CD4-positive, CD25-positive, alpha-beta regulatory T cell (primary cell): ENCODE results near the gene CDC42BPA. TPM values are rescaled to one million over a fixed set of nuclear protein-coding genes. Genes with fewer than 3 reads are reported as not detected.

Source experiments
- ATAC-seq, 2 donors: fragments of 150-1000 bp; cut with Tn5 transposase; one replicate each; pipeline ENCODE4 v1.10.0; 2021; ENCODE audit warnings: low read depth in 2 of 2, moderate number of reproducible peaks in 2 of 2, moderate library complexity in 1 of 2
- DNase-seq, 3 donors: peaks; one replicate each; pipeline versions ENCODE4 v3.0.0 to v3.0.0-alpha.2; 2012 to 2022; ENCODE audit warnings: mixed read lengths in 1 of 3
- H3K27ac ChIP-seq: one replicate; pipeline ENCODE4 v1.7.0; 2013; ENCODE audit warnings: mild to moderate bottlenecking, low read length; ENCODE audit not compliant: insufficient read depth, poor library complexity, severe bottlenecking
- H3K27me3 ChIP-seq: one replicate; pipeline ENCODE4 v1.7.0; 2013; ENCODE audit warnings: low read length; ENCODE audit not compliant: control insufficient read depth, insufficient read depth
- H3K36me3 ChIP-seq: one replicate; pipeline ENCODE4 v1.7.0; 2013; ENCODE audit warnings: mild to moderate bottlenecking, low read length, moderate library complexity; ENCODE audit not compliant: control insufficient read depth, insufficient read depth
- H3K4me1 ChIP-seq: 2 replicates; pipeline ENCODE4 v1.7.0; 2013; ENCODE audit warnings: mild to moderate bottlenecking, low read length; ENCODE audit not compliant: insufficient read depth, control insufficient read depth, poor library complexity, severe bottlenecking
- H3K4me3 ChIP-seq: one replicate; pipeline ENCODE4 v1.7.0; 2013; ENCODE audit warnings: low read depth, mild to moderate bottlenecking, low read length, moderate library complexity
- H3K9me3 ChIP-seq, 2 experiments: 1 replicate in 1 of 2; 2 replicates in 1 of 2; pipeline ENCODE4 v1.7.0; 2013; ENCODE audit warnings: low read length in 2 of 2, mild to moderate bottlenecking in 1 of 2, moderate library complexity in 1 of 2; ENCODE audit not compliant: control insufficient read depth in 2 of 2
- H3K27ac Mint-ChIP-seq, 3 donors: one replicate each; pipeline ENCODE4 v1.8.0; 2020 to 2022; ENCODE audit warnings: mild to moderate bottlenecking in 3 of 3, mixed read lengths in 3 of 3, moderate library complexity in 2 of 3
- H3K27me3 Mint-ChIP-seq: one replicate; pipeline ENCODE4 v1.8.0; 2022; ENCODE audit warnings: mild to moderate bottlenecking, mixed read lengths
- H3K36me3 Mint-ChIP-seq: one replicate; pipeline ENCODE4 v1.8.0; 2020; ENCODE audit warnings: mixed read lengths
- H3K4me1 Mint-ChIP-seq, 4 donors: one replicate each; pipeline ENCODE4 v1.8.0; 2020 to 2022; ENCODE audit warnings: mixed read lengths in 4 of 4, mild to moderate bottlenecking in 1 of 4
- H3K4me3 Mint-ChIP-seq, 4 donors: one replicate each; pipeline ENCODE4 v1.8.0; 2020 to 2022; ENCODE audit warnings: mild to moderate bottlenecking in 4 of 4, mixed read lengths in 4 of 4, moderate library complexity in 3 of 4
- H3K9me3 Mint-ChIP-seq, 7 donors: one replicate each; pipeline ENCODE4 v1.8.0; 2020 to 2022; ENCODE audit warnings: mixed read lengths in 7 of 7, mild to moderate bottlenecking in 3 of 7, moderate library complexity in 2 of 7
- polyA plus RNA-seq, 4 donors: library from polyadenylated mRNA; unstranded; fragments of 300-500 nt; fragmentation: Illumina TruSeq; gene quantifications; one replicate each; pipeline ENCODE4 v1.2.3, GENCODE V29; 2021
- total RNA-seq: library from RNA; stranded (reverse); gene quantifications from one replicate; pipeline ENCODE4 v1.2.3, GENCODE V29; 2022

CDC42BPA gene
- total and polyA plus RNA-seq, 5 donors from 2014 or later, result 0.06 to 1.5 (median 0.63) TPM

DNA sequence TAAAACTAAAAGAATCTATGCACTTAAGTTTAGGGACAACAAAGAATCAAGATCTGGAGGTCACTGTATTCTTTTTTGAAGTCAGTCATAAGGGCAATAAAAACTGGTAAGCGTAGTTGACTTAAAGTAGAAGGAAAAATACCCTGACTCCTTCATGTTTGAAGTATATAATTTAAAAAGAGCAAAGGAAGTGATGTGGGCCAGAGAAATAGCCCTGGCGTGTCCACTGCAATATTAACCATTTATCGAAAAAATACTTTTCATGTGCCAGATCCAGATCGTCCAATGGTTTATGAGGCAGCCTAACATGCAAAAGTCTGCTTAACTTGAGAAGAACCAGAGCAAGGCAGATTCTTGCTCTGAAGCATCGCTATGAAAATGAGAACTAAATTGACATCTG, 216.2 kb downstream of the CDC42BPA start:
- no peaks in the 10 kb centered on the region for H3K4me1 ChIP-seq
- H3K4me3 ChIP-seq, result no peak overlapping the region
- H3K9me3 Mint-ChIP-seq, result peaks cover 0 to 1% (median 0%) of the 10 kb centered on the region in 7 donors
- no peaks in the 10 kb centered on the region for H3K4me1 Mint-ChIP-seq
- no peak for DNase-seq
- H3K36me3 ChIP-seq, result no peaks in the 10 kb centered on the region
- no peak overlapping the region for H3K4me3 Mint-ChIP-seq
- no peak overlapping the region for H3K27ac Mint-ChIP-seq
- H3K9me3 ChIP-seq, result no peaks in the 10 kb centered on the region
- ATAC-seq, result no peak
- peaks cover 33% of the 10 kb centered on the region for H3K27me3 Mint-ChIP-seq
- H3K27me3 ChIP-seq, result peaks cover 27% of the 10 kb centered on the region
- no peak overlapping the region for H3K27ac ChIP-seq
- no peaks in the 10 kb centered on the region for H3K36me3 Mint-ChIP-seq

DNA sequence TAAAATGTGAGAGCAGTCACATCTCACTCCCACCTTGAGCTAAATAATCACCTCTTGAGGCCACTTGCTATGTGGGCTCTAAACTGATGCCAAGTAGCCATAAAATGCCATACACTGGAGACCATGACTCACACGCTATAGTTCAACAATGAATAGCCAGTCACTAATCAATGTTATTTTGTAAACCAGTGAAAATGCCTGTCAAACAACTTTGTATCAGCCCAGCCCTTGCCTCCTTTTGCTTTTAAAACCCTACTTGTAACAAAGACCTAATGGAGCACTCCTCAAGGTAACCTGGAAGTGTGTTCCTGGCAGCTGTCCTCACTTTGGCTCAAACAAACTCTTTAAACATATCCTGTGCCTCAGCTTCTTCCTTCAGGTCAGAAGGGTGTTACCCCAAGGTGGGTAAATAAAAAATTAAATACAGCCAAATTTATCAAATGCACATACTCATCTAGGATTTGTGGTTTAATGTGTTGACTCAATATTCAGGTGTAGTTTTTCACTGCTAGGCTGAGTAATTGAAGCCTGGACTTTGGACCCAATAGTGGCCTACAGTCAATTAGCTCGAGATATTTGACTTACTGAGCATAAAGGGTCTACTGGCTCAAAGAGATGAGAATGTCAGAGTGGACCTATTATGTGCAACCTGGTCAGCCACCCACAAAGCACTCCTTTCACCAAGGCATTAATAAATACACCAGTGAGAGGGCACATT, 223.9 kb downstream of the CDC42BPA start:
- Mint-ChIP-seq H3K27me3 (peaks cover under 1% of the 10 kb centered on the region), H3K36me3 (no peaks in the 10 kb centered on the region), H3K4me1 (no peaks in the 10 kb centered on the region), H3K27ac (no peak overlapping the region), H3K9me3 (no peaks in the 10 kb centered on the region), H3K4me3 (no peak overlapping the region)
- H3K4me3 ChIP-seq, result no peak overlapping the region
- DNase-seq (no peak), ATAC-seq (no peak)
- H3K36me3 ChIP-seq, result no peaks in the 10 kb centered on the region
- no peak overlapping the region for H3K27ac ChIP-seq
- H3K4me1 ChIP-seq, result no peaks in the 10 kb centered on the region
- peaks cover 3% of the 10 kb centered on the region for H3K27me3 ChIP-seq
- H3K9me3 ChIP-seq, result no peaks in the 10 kb centered on the region

DNA sequence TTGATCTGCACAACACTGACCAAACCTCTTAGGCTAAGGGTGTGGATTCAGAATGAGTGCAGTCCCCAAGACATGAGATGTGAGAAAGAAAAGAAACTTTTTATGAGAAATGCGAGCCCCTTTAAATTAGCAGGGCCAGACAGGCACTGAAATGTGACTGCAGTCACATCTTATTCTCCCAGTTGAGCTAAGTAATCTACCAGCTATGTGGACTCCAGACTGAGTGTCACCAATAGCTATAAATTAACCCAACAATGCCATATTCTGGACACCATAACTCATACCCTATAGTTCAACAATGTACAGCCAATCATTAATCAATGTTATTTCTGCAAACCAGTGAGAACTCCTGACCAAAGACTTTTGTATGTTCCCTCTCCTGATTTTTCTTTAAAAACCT, 225.0 kb downstream of the CDC42BPA start:
- H3K4me1 ChIP-seq, result no peaks in the 10 kb centered on the region
- Mint-ChIP-seq H3K27ac (no peak overlapping the region), H3K4me3 (no peak overlapping the region), H3K4me1 (no peaks in the 10 kb centered on the region), H3K27me3 (no peaks in the 10 kb centered on the region), H3K9me3 (no peaks in the 10 kb centered on the region), H3K36me3 (no peaks in the 10 kb centered on the region)
- no peaks in the 10 kb centered on the region for H3K36me3 ChIP-seq
- H3K4me3 ChIP-seq, result no peak overlapping the region
- H3K9me3 ChIP-seq, result no peaks in the 10 kb centered on the region
- H3K27me3 ChIP-seq, result peaks cover 3% of the 10 kb centered on the region
- H3K27ac ChIP-seq, result no peak overlapping the region
- DNase-seq (no peak), ATAC-seq (no peak)

DNA sequence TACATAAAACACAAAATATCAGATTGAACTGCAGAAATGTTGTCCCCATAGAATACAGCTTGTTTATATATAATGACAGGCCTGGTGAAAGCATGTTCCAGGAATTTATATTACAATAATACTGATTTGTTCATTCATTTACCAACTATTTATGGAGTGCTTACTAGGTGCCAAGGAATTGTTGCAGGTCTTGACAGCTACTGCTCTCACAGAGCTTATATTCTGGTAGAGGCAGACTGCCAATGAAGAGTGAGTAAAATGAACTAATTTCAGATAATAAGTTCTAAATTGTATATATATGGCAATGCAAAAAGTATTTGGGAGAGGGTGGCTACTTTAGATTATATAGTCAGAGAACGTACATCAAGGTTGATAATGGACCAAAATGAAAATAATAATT, 226.2 kb downstream of the CDC42BPA start:
- Mint-ChIP-seq H3K4me3 (no peak overlapping the region), H3K9me3 (peaks cover 0 to under 1% (median 0%) of the 10 kb centered on the region in 7 donors), H3K4me1 (no peaks in the 10 kb centered on the region), H3K27me3 (peaks cover 4% of the 10 kb centered on the region), H3K36me3 (no peaks in the 10 kb centered on the region), H3K27ac (no peak overlapping the region)
- no peak overlapping the region for H3K4me3 ChIP-seq
- H3K9me3 ChIP-seq, result no peaks in the 10 kb centered on the region
- no peak for ATAC-seq
- no peaks in the 10 kb centered on the region for H3K4me1 ChIP-seq
- H3K27ac ChIP-seq, result no peak overlapping the region
- no peaks in the 10 kb centered on the region for H3K36me3 ChIP-seq
- H3K27me3 ChIP-seq, result peaks cover under 1% of the 10 kb centered on the region
- no peak for DNase-seq

DNA sequence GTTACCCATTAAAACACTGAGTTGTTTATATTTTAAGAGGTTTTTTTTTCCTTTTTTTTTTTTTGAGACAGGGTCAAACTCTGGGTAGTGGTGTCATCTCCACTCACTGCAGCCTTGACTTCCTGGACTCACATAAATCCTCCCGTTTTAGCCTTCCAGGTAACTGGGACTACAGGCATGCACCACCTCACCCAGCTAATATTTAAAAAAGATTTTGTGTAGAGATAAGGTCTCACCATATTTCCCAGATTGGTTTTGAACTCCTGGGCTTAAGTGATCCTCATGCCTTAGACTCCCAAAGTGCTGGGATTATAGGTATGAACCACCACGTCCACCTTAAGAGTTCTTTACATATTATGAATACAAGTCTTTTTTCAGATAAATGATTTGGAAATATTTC, 231.7 kb downstream of the CDC42BPA start:
- Histone ChIP-seq H3K4me3 (no peak overlapping the region), H3K36me3 (no peaks in the 10 kb centered on the region), H3K27me3 (no peaks in the 10 kb centered on the region), H3K9me3 (peaks cover 8 to 9% of the 10 kb centered on the region in 2 experiments), H3K4me1 (no peaks in the 10 kb centered on the region), H3K27ac (no peak overlapping the region)
- Mint-ChIP-seq H3K27ac (no peak overlapping the region), H3K4me1 (no peaks in the 10 kb centered on the region), H3K9me3 (peaks cover 0 to 14% (median 5%) of the 10 kb centered on the region in 7 donors), H3K27me3 (peaks cover 4% of the 10 kb centered on the region), H3K4me3 (no peak overlapping the region), H3K36me3 (no peaks in the 10 kb centered on the region)
- ATAC-seq (no peak), DNase-seq (no peak)

DNA sequence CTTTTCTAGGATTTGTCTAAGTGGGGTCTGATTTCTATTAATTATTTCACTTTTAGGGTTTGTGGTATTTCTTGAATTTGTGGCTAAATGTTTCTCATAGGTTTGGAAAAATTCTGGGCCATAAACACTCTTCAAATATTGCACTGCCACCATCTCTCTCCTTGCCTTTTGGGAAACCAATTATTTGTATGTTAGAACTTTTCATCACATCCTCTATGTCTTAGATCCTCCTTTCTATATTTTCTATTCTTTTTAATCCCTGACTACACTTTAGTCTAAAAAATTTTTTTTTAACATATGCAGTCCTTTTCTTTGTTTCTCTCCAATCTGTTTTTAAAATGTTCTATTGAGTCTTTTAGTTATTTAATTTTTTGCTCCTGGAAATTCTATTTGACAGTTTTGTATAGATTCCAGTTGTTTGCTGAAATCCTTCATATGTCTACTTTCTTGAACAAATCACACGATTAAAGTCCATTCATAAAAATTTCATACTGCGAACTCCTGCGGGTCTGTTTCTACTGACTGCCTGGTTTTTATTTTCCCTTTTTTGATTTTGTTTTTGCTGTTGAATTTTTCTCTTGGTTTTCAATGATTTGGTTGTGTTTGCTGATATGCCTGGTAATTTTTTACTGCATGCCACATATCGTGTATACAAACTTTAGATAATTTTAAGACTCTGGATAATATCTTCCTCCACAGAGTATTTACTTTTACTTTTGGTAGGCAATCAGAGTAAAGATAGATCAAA, 235.1 kb downstream of the CDC42BPA start:
- H3K36me3 ChIP-seq, result no peaks in the 10 kb centered on the region
- DNase-seq (no peak), ATAC-seq (no peak)
- H3K27me3 ChIP-seq, result no peaks in the 10 kb centered on the region
- no peaks in the 10 kb centered on the region for H3K4me1 ChIP-seq
- H3K4me3 ChIP-seq, result no peak overlapping the region
- H3K9me3 ChIP-seq, result peaks cover 8 to 9% of the 10 kb centered on the region in 2 experiments
- H3K9me3 Mint-ChIP-seq, result peaks cover 0 to 14% (median 5%) of the 10 kb centered on the region in 7 donors
- H3K27me3 Mint-ChIP-seq, result peaks cover 14% of the 10 kb centered on the region
- H3K36me3 Mint-ChIP-seq, result no peaks in the 10 kb centered on the region
- H3K27ac ChIP-seq, result no peak overlapping the region
- no peak overlapping the region for H3K4me3 Mint-ChIP-seq
- H3K27ac Mint-ChIP-seq, result no peak overlapping the region
- no peaks in the 10 kb centered on the region for H3K4me1 Mint-ChIP-seq

DNA sequence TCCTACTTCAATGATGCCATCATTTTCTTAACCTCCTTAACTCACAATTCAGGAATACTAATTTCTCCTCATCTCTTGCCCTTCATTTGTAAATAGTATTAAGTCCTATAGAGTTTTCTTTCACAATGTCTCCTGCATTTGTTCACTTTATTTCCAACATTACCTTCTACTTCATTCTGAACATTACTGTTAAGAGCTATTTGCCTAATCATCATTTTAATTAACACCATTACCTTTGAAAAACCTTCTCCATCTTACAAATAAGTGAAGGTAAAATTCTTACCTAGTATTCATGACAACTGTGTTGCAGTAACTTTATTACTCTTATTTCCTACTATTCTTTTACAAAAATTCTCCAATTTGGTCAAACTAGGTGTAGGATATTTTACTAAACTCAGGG, 240.5 kb downstream of the CDC42BPA start:
- no peaks in the 10 kb centered on the region for H3K36me3 ChIP-seq
- Mint-ChIP-seq H3K27me3 (peaks cover 25% of the 10 kb centered on the region), H3K36me3 (no peaks in the 10 kb centered on the region), H3K4me1 (peaks cover 0 to 2% (median 0%) of the 10 kb centered on the region in 4 donors), H3K9me3 (peaks cover 0 to 2% (median 0%) of the 10 kb centered on the region in 7 donors), H3K4me3 (no peak overlapping the region), H3K27ac (no peak overlapping the region)
- DNase-seq (no peak), ATAC-seq (no peak)
- H3K27me3 ChIP-seq, result peaks cover 3% of the 10 kb centered on the region
- H3K4me1 ChIP-seq, result no peaks in the 10 kb centered on the region
- H3K27ac ChIP-seq, result no peak overlapping the region
- H3K4me3 ChIP-seq, result no peak overlapping the region
- H3K9me3 ChIP-seq, result peaks cover 0 to under 1% of the 10 kb centered on the region in 2 experiments
